Chondrocyte (in vitro differentiated cells): Measurements from ENCODE around the gene PBX1. TPM values are rescaled to one million over a fixed set of nuclear protein-coding genes. Genes with fewer than 3 reads are reported as not detected.

ENCODE experiments used
- DNase-seq: peaks from one replicate; pipeline ENCODE4 v3.0.0; 2021; ENCODE audit warnings: mixed read lengths, low spot score
- H3K27ac Mint-ChIP-seq: one replicate; pipeline ENCODE4 v1.8.0; 2021; ENCODE audit warnings: mild to moderate bottlenecking, moderate library complexity, mixed read lengths; ENCODE audit not compliant: unreplicated experiment
- H3K27me3 Mint-ChIP-seq: 2 replicates; pipeline ENCODE4 v1.8.0; 2021; ENCODE audit warnings: low read depth, mixed read lengths
- H3K36me3 Mint-ChIP-seq: 2 replicates; pipeline ENCODE4 v1.8.0; 2021; ENCODE audit warnings: low read depth, mixed read lengths
- H3K4me1 Mint-ChIP-seq: 2 replicates; pipeline ENCODE4 v1.8.0; 2021; ENCODE audit warnings: low read depth, mild to moderate bottlenecking, mixed read lengths
- H3K4me3 Mint-ChIP-seq: one replicate; pipeline ENCODE4 v1.8.0; 2021; ENCODE audit warnings: mild to moderate bottlenecking, moderate library complexity, mixed read lengths; ENCODE audit not compliant: unreplicated experiment
- H3K9me3 Mint-ChIP-seq: 2 replicates; pipeline ENCODE4 v1.8.0; 2021; ENCODE audit warnings: low read depth, mixed read lengths
- total RNA-seq: library from RNA; stranded (reverse); gene quantifications from 3 replicates; pipeline ENCODE4 v1.2.1, GENCODE V29; 2021
- TF ChIP-seq, protein P1 (sequence below): fragments of 200-600 bp; sonication (generic); IDR thresholded peaks from 2 replicates; pipeline ENCODE4 v1.5.0; 2021; ENCODE audit warnings: antibody characterized with exemption, mild to moderate bottlenecking, moderate library complexity

PBX1 gene
- total RNA-seq, 1 donor from 2014 or later: 23.0 TPM

DNA sequence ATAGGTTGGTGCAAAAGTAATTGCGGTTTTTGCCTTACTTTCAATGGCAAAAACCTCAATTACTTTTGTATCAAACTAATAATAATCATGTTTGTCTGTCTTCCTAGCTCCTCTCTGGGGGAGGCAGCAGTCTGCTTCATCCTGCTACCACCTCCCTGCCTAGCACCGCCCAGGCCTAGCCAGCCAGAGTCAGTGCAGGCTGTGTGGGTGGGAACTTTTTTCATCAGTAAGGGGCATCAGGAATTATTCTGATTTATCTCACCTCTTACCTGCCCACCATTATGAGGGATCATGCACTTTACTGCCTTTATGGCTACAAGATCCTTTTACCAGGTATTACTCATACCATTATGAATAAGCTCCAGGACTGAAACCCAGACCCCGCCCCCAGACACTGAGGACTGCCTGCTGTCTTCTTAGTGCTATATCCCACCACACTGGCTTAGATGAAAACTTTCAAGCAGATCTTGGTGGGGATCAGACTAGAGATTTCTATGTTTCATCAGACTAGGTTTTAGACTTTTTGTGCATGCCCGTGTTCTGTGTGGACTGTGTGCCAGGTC lies 116.4 kb downstream of the PBX1 start:
- H3K27ac Mint-ChIP-seq: no peak overlapping the region
- no peaks in the 10 kb centered on the region for H3K9me3 Mint-ChIP-seq
- no peak overlapping the region for H3K4me3 Mint-ChIP-seq
- no peak for DNase-seq
- H3K27me3 Mint-ChIP-seq: no peaks in the 10 kb centered on the region
- TF ChIP-seq, protein P1, sequence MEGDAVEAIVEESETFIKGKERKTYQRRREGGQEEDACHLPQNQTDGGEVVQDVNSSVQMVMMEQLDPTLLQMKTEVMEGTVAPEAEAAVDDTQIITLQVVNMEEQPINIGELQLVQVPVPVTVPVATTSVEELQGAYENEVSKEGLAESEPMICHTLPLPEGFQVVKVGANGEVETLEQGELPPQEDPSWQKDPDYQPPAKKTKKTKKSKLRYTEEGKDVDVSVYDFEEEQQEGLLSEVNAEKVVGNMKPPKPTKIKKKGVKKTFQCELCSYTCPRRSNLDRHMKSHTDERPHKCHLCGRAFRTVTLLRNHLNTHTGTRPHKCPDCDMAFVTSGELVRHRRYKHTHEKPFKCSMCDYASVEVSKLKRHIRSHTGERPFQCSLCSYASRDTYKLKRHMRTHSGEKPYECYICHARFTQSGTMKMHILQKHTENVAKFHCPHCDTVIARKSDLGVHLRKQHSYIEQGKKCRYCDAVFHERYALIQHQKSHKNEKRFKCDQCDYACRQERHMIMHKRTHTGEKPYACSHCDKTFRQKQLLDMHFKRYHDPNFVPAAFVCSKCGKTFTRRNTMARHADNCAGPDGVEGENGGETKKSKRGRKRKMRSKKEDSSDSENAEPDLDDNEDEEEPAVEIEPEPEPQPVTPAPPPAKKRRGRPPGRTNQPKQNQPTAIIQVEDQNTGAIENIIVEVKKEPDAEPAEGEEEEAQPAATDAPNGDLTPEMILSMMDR: no peak
- peaks cover 3% of the 10 kb centered on the region for H3K4me1 Mint-ChIP-seq
- no peaks in the 10 kb centered on the region for H3K36me3 Mint-ChIP-seq

DNA sequence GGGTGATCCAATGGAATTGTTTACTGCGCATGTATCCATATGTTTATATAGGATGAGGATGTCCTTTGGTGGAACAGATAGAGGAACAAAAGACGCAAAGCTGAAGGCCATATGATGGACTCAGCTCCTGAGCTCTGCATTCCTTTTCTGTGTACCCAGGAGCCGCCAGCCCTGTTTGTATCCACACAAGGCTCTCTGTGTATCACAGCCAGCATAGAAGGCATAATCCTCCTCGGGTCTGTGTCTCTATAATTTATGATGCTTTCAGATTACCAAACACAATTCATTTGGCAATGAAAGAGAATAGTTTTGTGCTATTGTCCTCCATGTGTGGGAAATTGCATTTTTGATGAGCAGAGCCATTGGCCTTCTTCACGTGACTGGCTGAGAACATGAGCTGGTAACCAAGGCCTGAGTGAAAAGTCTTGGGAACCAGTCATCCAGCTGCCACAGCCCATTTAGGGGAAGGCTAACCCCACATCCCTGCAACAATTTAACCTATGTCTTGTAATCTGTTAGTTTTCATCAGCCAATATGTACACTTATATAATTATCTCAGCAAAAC lies 119.2 kb downstream of the PBX1 start:
- no peak for DNase-seq
- Mint-ChIP-seq H3K4me3 (no peak overlapping the region), H3K9me3 (no peaks in the 10 kb centered on the region), H3K27ac (no peak overlapping the region), H3K36me3 (no peaks in the 10 kb centered on the region), H3K4me1 (no peaks in the 10 kb centered on the region), H3K27me3 (no peaks in the 10 kb centered on the region)
- TF ChIP-seq, protein P1: no peak

DNA sequence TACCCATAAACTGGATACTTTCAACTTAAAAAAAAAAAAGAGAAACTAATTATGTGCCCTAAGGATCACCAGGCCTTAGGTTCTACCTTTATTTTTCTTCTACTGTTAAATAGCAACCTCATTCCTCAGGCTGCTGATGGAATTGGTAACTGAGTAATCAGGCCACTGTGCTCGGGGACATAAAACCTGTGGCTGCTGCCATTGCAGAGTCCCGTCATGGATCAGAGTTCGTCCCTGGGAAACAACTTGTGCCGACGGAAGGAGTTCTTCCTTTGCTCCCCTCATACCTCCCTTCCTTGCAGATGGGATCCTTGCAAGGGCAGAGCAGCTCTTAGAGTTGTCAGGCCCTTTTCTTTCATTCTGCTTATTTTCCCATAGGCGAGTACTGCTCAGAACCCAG lies 123.6 kb downstream of the PBX1 start:
- Mint-ChIP-seq H3K27ac (no peak overlapping the region), H3K36me3 (no peaks in the 10 kb centered on the region), H3K4me3 (no peak overlapping the region), H3K9me3 (no peaks in the 10 kb centered on the region), H3K4me1 (no peaks in the 10 kb centered on the region), H3K27me3 (no peaks in the 10 kb centered on the region)
- DNase-seq: no peak
- TF ChIP-seq, protein P1: no peak

DNA sequence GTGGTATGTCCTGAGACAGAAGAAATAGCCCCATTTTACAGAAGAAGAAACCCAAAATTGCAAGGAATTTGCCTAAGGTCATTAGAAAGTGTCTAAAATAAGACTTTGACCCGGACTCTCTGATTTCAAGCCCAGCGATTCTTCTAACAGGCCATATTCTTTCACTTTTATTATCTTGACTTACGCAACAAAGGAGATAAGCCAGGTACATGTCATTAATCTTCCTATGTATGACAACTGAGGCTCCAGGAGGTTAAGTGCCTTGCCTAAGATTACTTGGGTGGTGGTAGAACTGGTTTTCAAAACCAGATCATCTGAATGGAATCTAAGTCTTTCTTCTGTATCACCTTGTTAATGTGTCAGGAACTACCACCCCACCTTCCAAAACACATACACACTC lies 124.3 kb downstream of the PBX1 start:
- H3K4me3 Mint-ChIP-seq: no peak overlapping the region
- no peaks in the 10 kb centered on the region for H3K4me1 Mint-ChIP-seq
- no peaks in the 10 kb centered on the region for H3K9me3 Mint-ChIP-seq
- no peak for DNase-seq
- TF ChIP-seq, protein P1: no peak
- no peaks in the 10 kb centered on the region for H3K27me3 Mint-ChIP-seq
- H3K36me3 Mint-ChIP-seq: no peaks in the 10 kb centered on the region
- no peak overlapping the region for H3K27ac Mint-ChIP-seq

DNA sequence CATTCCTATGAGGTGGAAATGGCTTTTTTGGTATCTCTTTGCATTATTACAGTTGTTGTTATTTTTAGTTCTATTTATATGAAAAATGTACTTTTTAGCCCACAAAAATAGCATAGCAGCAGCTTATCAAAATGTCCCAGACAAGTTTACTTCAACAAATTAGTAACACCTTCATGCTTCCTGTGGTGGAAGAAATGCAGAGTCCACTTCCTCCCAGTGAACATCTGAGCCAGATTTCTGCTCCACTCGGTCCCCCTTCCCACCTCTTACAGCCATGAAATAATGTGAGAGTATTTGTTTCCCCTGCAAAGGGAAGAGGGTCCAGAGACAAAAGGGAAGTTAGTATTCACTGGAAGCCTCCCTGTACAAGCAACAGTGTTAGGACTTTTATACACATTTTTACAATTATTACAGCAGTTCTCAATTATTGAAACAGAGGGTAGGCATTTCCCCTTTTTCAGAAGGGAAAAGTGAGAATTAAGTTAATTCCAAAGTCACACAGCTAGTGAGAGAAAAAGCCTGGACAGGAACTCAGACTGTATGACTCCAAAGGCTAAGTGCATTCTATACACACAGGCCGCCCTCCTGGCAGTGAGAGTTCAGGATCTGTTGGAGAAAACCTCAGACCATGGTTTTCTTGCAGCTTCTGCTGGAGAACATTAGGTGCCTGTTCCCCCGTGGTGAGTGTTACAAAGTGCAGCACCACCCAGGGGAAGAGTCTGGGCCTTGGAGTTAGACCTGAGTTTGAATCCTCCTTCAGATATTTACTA lies 126.5 kb downstream of the PBX1 start:
- Mint-ChIP-seq H3K27ac (no peak overlapping the region), H3K9me3 (no peaks in the 10 kb centered on the region), H3K27me3 (no peaks in the 10 kb centered on the region), H3K36me3 (no peaks in the 10 kb centered on the region), H3K4me3 (no peak overlapping the region), H3K4me1 (no peaks in the 10 kb centered on the region)
- TF ChIP-seq, protein P1: no peak
- DNase-seq: no peak
